CD4-positive, alpha-beta T cell treated with Interleukin-10 for 1 hour (primary cell): ENCODE results near the gene GSTM4.
"Not testable (repeated sequence)": the region's sequence is repeated elsewhere in the genome, so short reads cannot be mapped to it uniquely, and the experiment has no call there.

Source experiments
- DNase-seq: peaks from one replicate; pipeline ENCODE4 v3.0.0-alpha.2; 2020

Gene GSTM4

DNA sequence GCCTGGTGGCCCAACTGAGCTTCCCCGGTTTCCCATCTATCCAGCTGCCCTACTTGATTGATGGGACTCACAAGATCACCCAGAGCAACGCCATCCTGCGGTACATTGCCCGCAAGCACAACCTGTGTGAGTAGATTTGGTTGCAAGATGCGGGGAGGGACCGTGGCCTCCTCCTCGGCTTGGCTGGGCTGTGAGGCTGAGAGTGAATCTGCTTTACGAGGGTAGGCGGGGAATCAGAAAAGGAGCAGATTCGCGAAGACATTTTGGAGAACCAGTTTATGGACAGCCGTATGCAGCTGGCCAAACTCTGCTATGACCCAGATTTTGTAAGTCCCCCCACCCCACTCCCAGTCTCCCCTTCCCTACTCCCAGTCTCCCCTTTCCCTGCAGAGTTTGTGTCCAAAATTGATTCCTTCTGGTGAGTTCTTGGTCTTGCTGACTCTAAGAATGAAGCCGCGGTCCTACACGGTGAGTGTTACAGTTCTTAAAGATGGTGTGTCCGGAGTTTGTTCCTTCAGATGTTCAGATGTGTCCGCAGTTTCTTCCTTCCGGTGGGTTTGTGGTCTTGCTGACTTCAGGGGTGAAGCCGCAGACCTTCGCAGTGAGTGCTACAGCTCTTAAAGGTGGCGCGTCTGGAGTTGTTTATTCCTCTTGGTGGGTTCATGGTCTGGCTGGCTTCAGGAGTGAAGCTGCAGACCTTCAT, 13.5 kb downstream of the GSTM4 start:
- no peak for DNase-seq

DNA sequence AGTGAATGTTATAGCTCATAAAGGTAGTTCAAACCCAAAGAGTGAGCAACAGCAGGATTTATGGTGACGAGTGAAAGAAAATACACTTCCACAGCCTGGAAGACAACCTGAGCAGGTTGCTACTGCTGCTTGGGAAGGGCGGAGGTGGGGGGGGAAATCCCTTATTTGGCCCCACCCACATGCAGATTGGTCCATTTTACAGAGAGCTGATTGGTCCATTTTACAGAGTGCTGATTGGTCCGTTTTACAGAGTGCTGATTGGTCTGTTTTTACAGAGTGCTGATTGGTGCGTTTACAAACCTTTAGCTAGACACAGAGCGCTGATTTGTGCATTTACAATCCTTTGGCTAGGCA, 14.0 kb downstream of the GSTM4 start:
- DNase-seq: not testable (repeated sequence)

DNA sequence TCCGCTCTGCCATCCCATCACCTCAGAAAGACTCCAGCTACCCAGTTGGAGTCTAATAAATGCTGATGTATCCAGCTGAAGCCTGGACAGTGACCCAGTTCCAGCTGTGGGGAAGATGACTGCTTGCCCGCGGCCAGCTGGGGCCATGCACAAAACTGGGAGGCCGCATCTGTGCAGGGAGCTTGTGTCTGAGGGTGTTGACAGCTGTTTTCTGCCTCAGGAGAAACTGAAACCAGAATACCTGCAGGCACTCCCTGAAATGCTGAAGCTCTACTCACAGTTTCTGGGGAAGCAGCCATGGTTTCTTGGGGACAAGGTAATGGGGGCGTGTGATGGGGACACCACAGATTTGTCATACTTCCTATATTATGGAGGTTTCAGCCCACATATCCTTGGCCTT, 15.2 kb downstream of the GSTM4 start:
- DNase-seq: no peak

DNA sequence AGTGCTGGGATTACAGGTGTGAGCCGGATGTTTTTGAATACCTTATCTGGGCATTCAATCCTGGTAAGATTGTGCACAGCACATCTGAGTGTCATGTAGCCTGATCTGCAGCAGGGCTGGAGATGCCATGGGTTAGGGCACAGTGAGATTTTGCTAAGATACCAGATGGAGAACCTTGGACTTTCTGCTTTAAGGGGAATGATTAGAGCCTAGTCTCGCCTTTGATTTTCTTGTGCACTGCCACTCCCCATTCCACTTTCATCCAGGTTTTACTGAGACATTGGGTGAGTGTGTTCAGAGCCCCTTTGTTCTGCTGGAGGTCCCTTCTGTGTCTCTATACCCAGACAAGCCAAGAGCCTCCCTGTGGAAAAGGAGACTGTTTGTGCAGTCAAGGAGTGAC, 18.0 kb downstream of the GSTM4 start:
- not testable (repeated sequence) for DNase-seq

DNA sequence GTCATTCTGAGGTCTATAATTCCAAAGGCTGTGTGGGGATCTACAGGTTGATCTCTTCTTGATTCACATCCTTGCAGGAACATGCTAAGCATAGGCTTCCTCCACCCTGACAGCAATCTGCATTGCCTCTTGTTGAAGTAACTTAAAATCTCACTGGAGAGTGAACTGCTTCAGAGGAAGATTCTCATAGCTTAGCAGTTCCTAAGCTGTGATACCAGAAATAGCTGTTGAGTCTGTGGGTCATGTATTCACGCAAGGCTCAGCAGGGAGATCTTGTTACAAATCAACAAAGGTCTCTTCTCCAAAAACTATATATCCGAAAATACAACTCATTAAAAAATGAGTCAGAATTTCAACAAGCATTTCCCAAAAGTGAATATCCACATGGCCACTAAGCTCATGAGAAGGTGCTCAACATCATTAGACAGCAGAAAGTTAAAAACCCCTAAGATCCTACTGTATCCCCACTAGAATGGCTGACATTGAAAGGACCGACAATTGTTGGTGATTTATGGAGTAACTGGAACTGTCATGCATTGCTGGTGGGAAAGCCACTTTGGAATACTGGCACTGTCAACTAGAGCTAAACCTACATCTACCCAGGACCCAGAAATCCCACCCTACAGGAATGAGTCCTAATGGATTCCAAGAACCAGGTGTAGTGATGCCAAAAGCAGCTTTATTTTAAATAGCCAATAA, 20.9 kb downstream of the GSTM4 start:
- not testable (repeated sequence) for DNase-seq

DNA sequence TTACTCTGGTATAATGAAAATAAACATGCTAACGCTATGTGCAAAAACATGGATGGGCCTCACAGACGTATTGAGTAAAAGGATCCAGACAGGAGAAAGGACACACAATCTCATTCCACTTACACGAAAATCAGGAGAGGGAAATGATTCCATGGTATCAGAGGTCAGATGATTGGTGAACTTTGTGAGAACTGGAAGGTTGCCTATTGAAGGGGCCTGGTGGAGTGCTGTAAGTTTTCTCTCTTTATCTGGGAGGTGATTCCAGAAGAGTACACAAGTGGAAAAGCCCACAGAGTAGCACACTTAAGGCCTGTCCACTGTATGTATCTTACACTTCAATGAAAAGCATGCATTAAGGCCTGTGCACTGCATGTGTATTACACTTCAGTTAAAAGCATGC, 21.6 kb downstream of the GSTM4 start:
- DNase-seq: no peak

DNA sequence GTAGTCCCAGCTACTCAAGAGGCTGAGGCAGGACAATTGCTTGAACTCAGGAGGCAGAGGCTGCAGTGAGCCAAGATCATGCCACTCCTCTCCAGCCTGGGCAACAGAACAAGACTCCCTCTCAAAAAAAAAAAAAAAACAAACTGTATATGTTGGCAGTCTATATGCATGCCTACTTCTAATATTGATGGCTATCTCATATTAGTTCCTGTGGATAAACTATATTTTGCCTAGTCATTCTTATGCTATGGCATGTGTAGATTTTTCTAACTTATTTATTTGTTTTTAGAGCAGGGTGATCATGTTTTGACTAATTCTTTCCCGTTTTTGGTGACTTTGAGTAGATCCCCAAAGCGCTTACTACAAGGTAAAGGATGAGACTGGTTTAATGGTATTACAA, 22.7 kb downstream of the GSTM4 start:
- not testable (repeated sequence) for DNase-seq

DNA sequence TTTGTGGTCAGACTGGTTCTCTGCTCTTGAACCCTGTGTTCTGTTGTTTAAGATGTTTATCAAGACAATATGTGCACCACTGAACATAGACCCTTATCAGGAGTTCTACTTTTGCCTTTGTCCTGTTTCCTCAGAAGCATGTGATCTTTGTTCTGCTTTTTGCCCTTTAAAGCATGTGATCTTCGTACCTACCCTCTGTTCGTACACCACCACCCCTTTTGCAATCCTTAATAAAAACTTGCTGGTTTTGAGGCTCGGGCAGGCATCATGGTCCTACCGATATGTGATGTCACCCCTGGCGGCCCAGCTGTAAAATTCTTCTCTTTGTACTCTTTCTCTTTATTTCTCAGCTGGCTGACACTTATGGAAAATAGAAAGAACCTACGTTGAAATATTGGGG, 28.9 kb downstream of the GSTM4 start:
- DNase-seq: not testable (repeated sequence)

DNA sequence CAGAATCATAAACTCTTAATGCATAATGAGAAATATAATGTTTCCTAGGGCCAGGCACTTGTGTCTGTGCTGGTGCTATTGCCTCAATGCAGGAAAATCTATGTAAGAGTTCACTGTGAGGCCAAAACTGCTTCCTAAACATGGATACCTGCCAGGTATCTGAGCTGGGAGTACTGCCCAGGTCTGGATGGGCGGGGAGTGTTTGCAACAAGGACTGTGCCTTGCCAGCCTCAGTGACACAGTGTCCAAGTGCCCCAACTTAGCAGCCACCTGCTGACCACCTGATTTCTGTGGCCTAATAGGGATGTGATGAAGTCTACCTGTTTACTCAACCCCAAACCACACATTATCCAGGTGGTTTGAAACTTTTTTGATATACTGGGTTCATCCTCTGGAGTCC, 29.5 kb downstream of the GSTM4 start:
- DNase-seq: not testable (repeated sequence)

DNA sequence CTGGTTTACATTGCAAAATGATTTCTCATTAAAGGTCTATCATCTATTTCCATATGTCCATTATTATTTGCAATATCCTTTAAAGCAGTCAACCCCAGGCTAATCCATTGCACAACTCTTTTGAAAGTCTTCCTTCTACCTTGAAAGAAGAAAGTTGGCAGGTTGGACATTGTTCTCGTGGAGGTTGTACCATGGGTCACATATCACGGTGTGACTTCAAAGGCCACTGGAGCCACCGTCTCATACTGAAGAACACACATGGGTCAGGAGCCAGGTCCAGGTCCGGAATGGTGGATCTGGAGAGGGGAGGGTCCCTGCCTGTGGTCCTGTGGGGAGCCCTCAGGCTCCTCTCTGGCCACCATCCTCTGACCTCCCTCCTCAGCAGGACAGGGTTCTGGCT, 30.0 kb downstream of the GSTM4 start:
- DNase-seq: not testable (repeated sequence)

DNA sequence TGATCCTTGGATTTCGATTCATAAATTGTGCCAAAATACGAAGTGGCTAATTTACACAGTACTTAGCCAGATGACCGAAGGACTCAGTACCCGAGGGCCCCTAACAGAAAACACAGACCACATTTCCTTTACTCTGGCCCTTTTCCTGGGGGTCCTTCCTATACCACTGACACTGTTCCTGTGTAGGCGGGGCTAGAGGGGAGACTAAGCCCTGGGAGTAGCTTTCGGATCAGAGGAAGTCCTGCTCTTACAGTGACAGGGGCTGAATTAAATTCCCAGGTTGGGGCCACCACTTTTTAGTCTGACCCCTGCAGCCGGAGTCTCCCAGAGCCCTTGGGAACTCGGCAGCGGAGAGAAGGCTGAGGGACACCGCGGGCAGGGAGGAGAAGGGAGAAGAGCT, 31.2 kb downstream of the GSTM4 start:
- DNase-seq: not testable (repeated sequence)

DNA sequence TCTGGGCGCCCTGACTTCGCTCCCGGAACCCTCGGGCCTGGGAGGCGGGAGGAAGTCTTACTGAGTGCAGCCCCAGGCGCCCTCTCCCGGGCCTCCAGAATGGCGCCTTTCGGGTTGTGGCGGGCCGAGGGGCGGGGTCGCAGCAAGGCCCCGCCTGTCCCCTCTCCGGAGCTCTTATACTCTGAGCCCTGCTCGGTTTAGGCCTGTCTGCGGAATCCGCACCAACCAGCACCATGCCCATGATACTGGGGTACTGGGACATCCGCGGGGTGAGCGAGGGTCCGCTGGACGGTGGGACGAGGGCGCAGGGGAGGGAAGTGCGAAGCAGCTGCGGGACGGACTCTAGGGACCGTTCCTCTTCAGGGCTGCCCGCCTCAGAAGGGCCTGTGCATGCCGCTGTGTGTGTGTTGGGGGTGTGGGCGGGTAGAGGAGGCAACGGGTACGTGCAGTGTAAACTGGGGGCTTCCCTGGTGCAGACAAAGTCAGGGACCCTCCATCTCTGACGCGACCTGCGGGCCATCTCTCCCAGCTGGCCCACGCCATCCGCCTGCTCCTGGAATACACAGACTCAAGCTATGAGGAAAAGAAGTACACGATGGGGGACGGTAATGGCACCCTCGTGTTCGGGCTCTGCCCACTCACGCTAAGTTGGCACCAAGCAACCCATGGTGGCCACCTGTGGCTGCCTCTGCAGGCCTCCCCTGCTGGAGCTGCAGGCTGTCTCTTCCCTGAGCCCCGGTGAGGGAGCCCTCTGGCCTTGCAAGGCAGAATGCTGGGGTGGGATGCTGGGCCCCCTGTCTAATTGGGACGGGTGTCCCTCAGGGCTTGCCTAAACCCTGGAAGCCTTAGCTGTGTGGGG, 32.0 kb downstream of the GSTM4 start, which contains the start of gene GSTM1:
GSTM1 (plus strand) TSS at position 177 of the 859 bp plus-strand sequence; CDS start at position 234, 57 bp downstream.
- no peak for DNase-seq

DNA sequence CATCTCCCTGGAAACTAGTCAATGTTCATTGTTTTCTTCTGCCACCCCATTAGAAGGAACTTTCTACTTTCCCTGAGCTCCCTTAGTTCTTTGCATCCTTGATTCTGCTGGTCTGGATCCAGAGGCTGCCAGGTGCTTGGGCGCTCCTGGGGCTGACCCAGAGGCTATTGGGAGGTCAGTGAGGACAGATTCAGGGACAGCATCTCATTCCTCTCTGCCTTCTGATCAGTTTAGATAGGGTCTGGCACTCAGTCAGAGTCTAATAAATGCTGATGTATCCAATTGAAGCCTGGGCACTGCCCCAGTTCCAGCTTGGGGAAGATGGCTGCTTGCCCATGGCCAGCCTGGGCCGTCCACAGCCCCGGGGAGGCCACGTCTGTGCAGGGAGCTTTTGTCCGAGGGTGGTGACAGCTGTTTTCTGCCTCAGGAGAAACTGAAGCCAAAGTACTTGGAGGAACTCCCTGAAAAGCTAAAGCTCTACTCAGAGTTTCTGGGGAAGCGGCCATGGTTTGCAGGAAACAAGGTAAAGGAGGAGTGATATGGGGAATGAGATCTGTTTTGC, 34.0 kb downstream of the GSTM4 start:
- no peak for DNase-seq

DNA sequence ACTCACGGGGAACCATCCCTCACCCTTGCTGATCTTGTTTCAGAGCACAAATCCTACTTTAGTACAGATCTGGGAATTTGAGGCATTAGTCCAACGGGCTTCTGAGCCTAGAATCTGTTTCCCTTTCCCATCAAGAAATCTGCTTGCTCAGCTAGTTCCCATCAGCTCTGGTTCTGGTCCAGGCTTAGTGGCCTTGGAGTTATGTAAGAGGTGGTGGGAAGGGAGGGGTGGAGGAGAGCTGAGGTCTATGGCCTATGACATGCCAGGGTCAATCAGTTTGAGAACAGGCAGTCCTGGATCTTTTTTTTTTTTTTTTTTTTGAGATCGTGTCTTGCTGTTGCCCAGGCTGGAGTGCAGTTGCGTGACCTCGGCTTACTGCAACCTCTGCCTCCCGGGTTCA, 35.9 kb downstream of the GSTM4 start:
- no peak for DNase-seq

DNA sequence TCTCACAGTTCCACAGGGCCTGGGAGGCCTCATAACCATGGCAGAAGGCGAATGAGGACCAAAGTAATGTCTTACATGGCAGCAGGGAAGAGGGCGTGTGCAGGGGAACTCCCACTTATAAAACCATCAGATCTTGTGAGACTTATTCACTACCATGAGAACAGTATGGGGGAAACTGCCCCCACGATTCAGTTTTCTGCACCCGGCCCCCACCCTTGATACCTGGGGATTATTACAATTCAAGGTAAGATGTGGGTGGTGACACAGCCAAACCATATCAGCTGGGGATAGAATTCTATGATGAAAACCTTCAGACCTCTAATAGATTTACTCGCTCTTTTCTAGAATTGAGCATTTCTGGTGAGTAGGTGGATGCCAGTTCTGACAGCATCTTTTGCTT, 38.5 kb downstream of the GSTM4 start:
- DNase-seq: not testable (repeated sequence)

DNA sequence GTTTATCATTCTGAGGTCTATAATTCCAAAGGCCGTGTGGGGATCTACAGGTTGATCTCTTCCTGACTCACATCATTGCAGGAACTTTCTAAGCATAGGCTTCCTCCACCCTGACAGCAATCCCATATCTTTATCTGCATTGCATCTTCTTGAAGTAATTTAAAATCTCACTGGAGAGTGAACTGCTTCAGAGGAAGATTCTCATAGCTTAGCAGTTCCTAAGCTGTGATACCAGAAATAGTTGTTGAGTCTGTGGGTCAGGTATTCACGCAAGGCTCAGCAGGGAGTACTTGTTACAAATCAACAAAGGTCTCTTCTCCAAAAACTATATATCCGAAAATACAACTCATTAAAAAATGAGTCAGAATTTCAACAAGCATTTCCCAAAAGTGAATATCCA, 39.2 kb downstream of the GSTM4 start:
- DNase-seq: not testable (repeated sequence)

DNA sequence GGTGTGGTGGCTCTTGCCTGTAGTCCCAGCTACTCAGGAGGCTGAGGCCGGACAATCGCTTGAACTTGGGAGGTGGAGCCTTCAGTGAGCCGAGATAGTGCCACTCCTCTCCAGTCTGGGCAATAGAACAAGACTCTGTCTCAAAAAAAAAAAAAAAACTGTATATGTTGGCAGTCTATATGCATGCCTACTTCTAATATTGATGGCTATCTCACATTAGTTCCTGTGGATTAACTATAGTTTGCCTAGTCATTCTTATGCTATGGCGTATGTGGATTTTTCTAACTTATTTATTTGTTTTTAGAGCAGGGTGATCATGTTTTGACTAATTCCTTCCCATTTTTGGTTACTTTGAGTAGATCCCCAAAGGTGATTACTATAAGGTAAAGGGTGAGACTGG, 41.2 kb downstream of the GSTM4 start:
- DNase-seq: no peak

DNA sequence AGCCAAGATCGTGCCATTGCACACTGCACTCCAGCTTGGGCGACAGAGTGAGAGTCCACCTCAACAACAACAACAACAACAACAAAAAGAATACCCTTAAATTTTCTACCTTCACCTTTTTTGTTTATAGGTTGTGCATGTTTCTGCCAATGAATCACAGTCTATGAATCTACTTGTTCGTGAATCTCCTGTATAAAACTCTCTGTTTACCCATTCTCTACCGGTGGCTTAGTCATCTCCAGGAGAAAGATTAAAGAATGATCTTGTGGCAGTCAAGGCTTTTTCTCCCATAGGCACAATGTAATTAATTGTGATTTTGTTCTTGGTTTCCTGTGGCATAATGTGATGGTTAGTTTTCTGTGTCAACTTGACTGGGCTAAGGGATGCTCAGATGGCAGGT, 42.0 kb downstream of the GSTM4 start:
- not testable (repeated sequence) for DNase-seq

DNA sequence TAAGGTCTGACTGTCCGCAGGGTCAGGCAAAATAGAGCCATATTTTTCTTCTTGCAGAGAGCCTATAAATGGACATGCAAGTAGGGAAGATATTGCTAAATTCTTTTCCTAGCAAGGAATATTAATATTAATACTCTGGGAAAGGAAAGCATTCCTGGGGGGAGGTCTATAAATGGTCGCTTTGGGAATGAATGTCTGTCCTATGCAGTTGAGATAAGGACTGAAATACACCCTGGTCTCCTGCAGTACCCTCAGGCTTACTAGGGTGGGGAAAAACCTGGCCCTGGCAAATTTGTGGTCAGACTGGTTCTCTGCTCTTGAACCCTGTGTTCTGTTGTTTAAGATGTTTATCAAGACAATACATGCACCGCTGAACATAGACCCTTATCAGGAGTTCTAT, 47.0 kb downstream of the GSTM4 start:
- not testable (repeated sequence) for DNase-seq

DNA sequence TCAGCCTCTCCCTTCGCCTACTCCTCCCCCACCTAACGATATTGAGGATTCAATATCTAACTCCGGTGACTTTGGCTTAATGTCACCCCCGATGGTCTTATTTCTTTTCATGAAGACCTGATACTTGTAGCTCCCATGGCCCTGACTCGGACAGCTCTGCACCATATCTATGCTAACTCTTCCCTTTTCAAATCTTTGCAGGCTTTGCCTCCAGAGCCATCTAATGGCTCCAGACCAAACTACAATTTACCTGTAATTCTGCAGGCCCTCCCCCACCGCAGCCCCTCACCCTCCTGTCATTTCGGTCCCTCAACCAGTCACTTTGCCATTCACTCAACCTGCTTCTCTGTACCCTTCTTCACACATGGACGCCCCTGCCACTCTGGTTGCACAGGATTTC, 48.3 kb downstream of the GSTM4 start:
- no peak for DNase-seq

DNA sequence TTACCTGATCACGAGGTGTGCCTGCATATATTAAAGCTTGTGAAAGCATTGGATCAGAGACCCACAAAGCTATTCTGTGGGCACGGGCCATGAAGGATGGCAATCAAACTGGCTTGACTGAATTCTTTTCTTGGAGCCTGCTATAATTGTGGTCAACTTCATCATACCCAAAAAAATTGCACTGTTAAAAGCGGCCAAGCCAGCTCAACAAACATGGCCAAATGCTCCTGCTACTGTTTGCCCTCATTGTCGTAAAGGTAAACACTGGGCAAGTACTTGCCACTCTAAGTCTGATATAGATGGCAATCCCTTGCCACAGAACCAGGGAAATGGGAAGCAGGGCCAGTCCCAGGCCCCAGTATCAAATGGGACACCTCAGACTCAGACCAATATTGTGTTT, 49.5 kb downstream of the GSTM4 start:
- no peak for DNase-seq

DNA sequence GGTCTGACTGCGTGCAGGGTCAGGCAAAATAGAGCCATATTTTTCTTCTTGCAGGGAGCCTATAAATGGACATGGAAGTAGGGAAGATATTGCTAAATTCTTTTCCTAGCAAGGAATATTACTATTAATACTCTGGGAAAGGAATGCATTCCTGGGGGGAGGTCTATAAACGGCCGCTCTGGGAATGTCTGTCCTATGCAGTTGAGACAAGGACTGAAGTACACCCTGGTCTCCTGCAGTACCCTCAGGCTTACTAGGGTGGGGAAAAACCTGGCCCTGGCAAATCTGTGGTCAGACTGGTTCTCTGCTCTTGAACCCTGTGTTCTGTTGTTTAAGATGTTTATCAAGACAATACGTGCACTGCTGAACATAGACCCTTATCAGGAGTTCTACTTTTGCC, 53.0 kb downstream of the GSTM4 start:
- not testable (repeated sequence) for DNase-seq

DNA sequence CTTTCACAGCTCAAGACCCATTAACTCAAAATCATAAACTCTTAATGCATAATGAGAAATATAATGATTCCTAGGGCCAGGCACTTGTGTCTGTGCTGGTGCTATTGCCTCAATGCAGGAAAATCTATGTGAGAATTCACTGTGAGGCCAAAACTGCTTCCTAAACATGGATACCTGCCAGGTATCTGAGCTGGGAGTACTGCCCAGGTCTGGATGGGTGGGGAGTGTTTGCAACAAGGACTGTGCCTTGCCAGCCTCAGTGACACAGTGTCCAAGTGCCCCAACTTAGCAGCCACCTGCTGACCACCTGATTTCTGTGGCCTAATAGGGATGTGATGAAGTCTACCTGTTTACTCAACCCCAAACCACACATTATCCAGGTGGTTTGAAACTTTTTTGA, 53.9 kb downstream of the GSTM4 start:
- DNase-seq: not testable (repeated sequence)
